Measurements from ENCODE around the gene C11orf68.

DNA sequence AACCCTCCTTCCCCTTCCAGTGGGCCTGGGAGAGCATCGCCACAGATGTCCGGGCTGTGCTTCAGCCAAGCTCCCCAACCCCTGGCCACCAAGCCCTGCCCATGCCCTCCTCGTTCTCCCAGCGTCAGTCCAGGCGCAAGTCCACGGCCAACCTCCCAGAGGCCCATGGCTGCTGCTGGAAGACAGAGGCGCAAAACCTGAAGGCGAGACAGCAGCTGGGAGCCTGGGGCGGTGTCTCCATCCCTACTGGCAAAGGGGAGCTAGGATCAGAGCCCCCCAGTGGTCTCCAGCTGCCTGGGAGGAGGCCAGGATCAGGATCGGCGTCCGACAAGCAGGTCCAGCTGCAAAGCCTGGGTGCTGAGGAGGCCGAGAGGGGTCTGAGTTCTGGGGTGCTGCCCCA is 28.3 kb upstream of the C11orf68 start:
- TF ChIP-seq CTCF (IDR thresholded peaks at IDR 0.05; ENCODE audit: low read length) = no peak
- no peak for TF ChIP-seq EZH2 (IDR thresholded peaks at IDR 0.05; ENCODE audit: borderline replicate concordance, low read length)

Data from OCI-LY1 (cell line).